Measurements from ENCODE around the gene ZRANB3.

GRCh38 chr2:135097532-135098231 is 433.3 kb downstream of the ZRANB3 start:
- no peak for TF ChIP-seq POLR2A (IDR thresholded peaks at IDR 0.05; ENCODE audit: low read length)
- TF ChIP-seq GATA1 (IDR thresholded peaks at IDR 0.05; ENCODE audit: low read depth, low read length) = no peak
